Uterus (tissue), 4 donors: ENCODE measurements around the gene PRSS8. TPM values are rescaled to one million over a fixed set of nuclear protein-coding genes. Genes with fewer than 3 reads are reported as not detected.
"Not testable (repeated sequence)": the region's sequence is repeated elsewhere in the genome, so short reads cannot be mapped to it uniquely, and the experiment has no call there.

Source experiments
- DNase-seq, 2 donors: peaks; one replicate each; pipeline ENCODE4 v3.0.0-alpha.2; 2019 to 2020
- H3K27ac ChIP-seq, 2 donors: fragments of 200-600 bp; sonication (generic); 1 replicate in 1 of 2; 2 replicates in 1 of 2; pipeline ENCODE4 v1.5.1; 2016 to 2018
- H3K27me3 ChIP-seq, 2 donors: fragments of 200-600 bp; sonication (generic); one replicate each; pipeline ENCODE4 v1.5.1; 2018 to 2019; ENCODE audit warnings: control low read depth in 1 of 2
- H3K36me3 ChIP-seq, 2 donors: fragments of 200-600 bp; sonication (generic); one replicate each; pipeline ENCODE4 v1.5.1; 2019; ENCODE audit warnings: control low read depth in 1 of 2
- H3K4me1 ChIP-seq, 2 donors: fragments of 200-600 bp; sonication (generic); one replicate each; pipeline ENCODE4 v1.5.1; 2018 to 2019; ENCODE audit warnings: control low read depth in 1 of 2
- H3K4me3 ChIP-seq, 2 donors: fragments of 200-600 bp; sonication (generic); 1 replicate in 1 of 2; 2 replicates in 1 of 2; pipeline ENCODE4 v1.5.1; 2018 to 2019; ENCODE audit warnings: mild to moderate bottlenecking in 1 of 2
- H3K9me3 ChIP-seq, 2 donors: fragments of 200-600 bp; sonication (generic); one replicate each; pipeline ENCODE4 v1.5.1; 2019; ENCODE audit warnings: control low read depth in 1 of 2
- CTCF ChIP-seq, 4 experiments: fragments of 200-600 bp in 2 of 4; fragments of 450-650 bp in 2 of 4; sonication (generic) in 2 of 4; IDR thresholded peaks; one replicate each; pipeline ENCODE4 v1.5.1; 2016 to 2019; ENCODE audit warnings: antibody characterized with exemption in 4 of 4, mild to moderate bottlenecking in 2 of 4, moderate library complexity in 1 of 4
- POLR2A ChIP-seq, 2 donors: fragments of 450-650 bp; IDR thresholded peaks; one replicate each; pipeline ENCODE4 v1.6.1; 2016; ENCODE audit warnings: antibody characterized with exemption in 2 of 2, mild to moderate bottlenecking in 1 of 2, moderate library complexity in 1 of 2
- intact Hi-C: fragments of 100-400 bp; cut with DNase I; formaldehyde crosslinking; loops from one replicate; pipeline ENCODE4 v1.15.1; 2023; ENCODE audit warnings: low total_unique reads
- total RNA-seq, 4 donors: library from RNA; depleted of rRNA in 3 of 4; stranded (reverse); fragments of >200 nt in 3 of 4; gene quantifications; one replicate each; pipeline versions ENCODE4 v1.1.0 to v1.2.4, GENCODE V29; 2014 to 2023
- donor health status: DM: yes; HTN: yes; CAD: no.

PRSS8 gene
- total RNA-seq, 4 donors from 2014 or later, result 0.26 to 8.7 TPM; not detected in 2

DNA sequence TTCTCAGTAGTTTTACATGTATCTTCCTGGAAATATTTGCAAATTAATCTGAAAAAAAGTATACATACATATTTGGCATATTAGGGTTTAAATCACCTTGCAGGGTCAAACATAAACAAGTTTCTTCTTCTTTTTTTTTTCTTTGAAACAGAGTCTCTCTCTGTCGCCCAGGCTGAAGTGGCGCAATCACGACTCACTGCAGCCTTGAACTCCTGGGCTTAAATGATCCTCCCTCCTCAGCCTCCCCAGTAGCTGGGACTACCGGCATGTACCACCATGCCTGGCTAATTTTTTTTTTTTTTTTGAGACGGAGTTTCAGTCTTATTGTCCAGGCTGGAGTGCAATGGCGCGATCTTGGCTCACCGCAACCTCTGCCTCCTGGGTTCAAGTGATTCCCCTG is 31.8 kb upstream of the PRSS8 start:
- intact Hi-C loops, result no loop called here

GRCh38 chr16:31157136-31157535 is 21.6 kb upstream of the PRSS8 start:
- H3K9me3 ChIP-seq, result no peaks in the 10 kb centered on the region
- TF ChIP-seq POLR2A (IDR thresholded peaks at IDR 0.05) (no peak), CTCF (IDR thresholded peaks at IDR 0.05) (no peak)
- H3K27me3 ChIP-seq, result no peaks in the 10 kb centered on the region
- H3K4me1 ChIP-seq, result no peaks in the 10 kb centered on the region
- no peak overlapping the region for H3K27ac ChIP-seq
- DNase-seq, result no peak
- H3K36me3 ChIP-seq, result no peaks in the 10 kb centered on the region
- intact Hi-C loops, result no loop called here
- no peak overlapping the region for H3K4me3 ChIP-seq

More for the DNA sequence above, 31.8 kb upstream of the PRSS8 start:
- no peaks in the 10 kb centered on the region for H3K27me3 ChIP-seq
- no peaks in the 10 kb centered on the region for H3K4me1 ChIP-seq
- TF ChIP-seq CTCF (IDR thresholded peaks at IDR 0.05) (no peak), POLR2A (IDR thresholded peaks at IDR 0.05) (no peak)
- no peak for DNase-seq
- no peaks in the 10 kb centered on the region for H3K36me3 ChIP-seq
- no peak overlapping the region for H3K27ac ChIP-seq
- H3K4me3 ChIP-seq, result no peak overlapping the region
- no peaks in the 10 kb centered on the region for H3K9me3 ChIP-seq

DNA sequence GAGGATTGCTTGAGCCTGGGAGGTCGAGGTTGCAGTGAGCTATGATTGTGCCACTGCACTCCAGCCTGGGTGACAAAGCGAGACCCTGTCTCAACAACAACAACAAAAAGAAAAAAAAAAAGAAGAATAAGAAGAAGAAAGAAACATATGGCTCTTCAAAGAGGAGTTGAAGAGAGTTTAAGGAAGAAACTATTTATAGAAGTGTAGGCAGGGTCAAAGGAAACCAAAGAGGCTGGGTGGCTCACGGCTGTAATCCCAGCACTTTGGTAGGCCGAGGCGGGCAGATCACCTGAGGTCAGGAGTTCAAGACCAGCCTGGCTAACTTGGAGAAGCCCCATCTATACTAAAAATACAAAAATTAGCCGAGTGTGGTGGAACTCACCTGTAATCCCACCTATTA is 15.4 kb upstream of the PRSS8 start:
- H3K9me3 ChIP-seq, H3K36me3 ChIP-seq, intact Hi-C loops, H3K4me1 ChIP-seq, DNase-seq, H3K4me3 ChIP-seq, H3K27me3 ChIP-seq, H3K27ac ChIP-seq: not testable (repeated sequence)

- H3K27me3 ChIP-seq, result peaks cover 0 to 6% of the 10 kb centered on the region in 2 donors
- no peaks in the 10 kb centered on the region for H3K36me3 ChIP-seq
- no peaks in the 10 kb centered on the region for H3K9me3 ChIP-seq
- DNase-seq, result no peak
- H3K4me3 ChIP-seq, result no peak within 1 kb of the TSS
- no peaks in the 10 kb centered on the region for H3K4me1 ChIP-seq
- no peak within 1 kb of the TSS for H3K27ac ChIP-seq
- intact Hi-C loops, result no loop called here
- no peak for TF ChIP-seq CTCF (IDR thresholded peaks at IDR 0.05)
- TF ChIP-seq POLR2A (IDR thresholded peaks at IDR 0.05), result no peak
Observed at GRCh38 chr16:31149894-31150890, 14.7 kb upstream of the PRSS8 start, which contains the start of gene PRSS36. TSS of gene PRSS36 (minus strand) at chr16:31150066. CDS start at chr16:31150035, 31 bp downstream.

GRCh38 chr16:31149332-31149731 is 13.8 kb upstream of the PRSS8 start:
- Histone ChIP-seq H3K27me3 (peaks cover 0 to 6% of the 10 kb centered on the region in 2 donors), H3K4me3 (no peak overlapping the region), H3K36me3 (no peaks in the 10 kb centered on the region), H3K9me3 (no peaks in the 10 kb centered on the region), H3K4me1 (no peaks in the 10 kb centered on the region), H3K27ac (no peak overlapping the region)
- DNase-seq, result no peak
- no peak for TF ChIP-seq POLR2A (IDR thresholded peaks at IDR 0.05)
- no peak for TF ChIP-seq CTCF (IDR thresholded peaks at IDR 0.05)
- intact Hi-C loops, result no loop called here
